GM12878 (cell line): Measurements from ENCODE around the gene CYP2A6. TPM values are rescaled to one million over a fixed set of nuclear protein-coding genes. Genes with fewer than 3 reads are reported as not detected.

Source experiments
- ATAC-seq: fragments of 200-7000 bp; cut with Tn5 transposase; 3 replicates; pipeline ENCODE4 v1.9.1; 2020; ENCODE audit warnings: mild to moderate bottlenecking, moderate library complexity
- BruUV-seq: library from RNA; stranded (reverse); fragments of 400-500 nt; replicated peaks from 2 replicates; lab custom pipeline; 2021; lab: Mats Ljungman, UMichigan
- CTCF ChIA-PET: fragments of 300-600 bp; sonication (Branson Sonifier 250); formaldehyde crosslinking; extraction: SDS; loops from one replicate; lab custom pipeline; 2021; ENCODE audit warnings: inconsistent platforms; lab: Yijun Ruan, JAX
- POLR2A ChIA-PET: fragments of 350-600 bp; formaldehyde crosslinking; extraction: SDS; loops from one replicate; lab custom pipeline; 2021; ENCODE audit warnings: inconsistent platforms; lab: Charles Lee
- RAD21 ChIA-PET: fragments of 300-600 bp; sonication (Branson Sonifier 250); formaldehyde crosslinking; loops from one replicate; lab custom pipeline; 2023; ENCODE audit warnings: antibody characterized with exemption; ENCODE audit not compliant: unreplicated experiment; lab: Charles Lee
- SMC1A ChIA-PET: fragments of 300-600 bp; sonication (Branson Sonifier 250); formaldehyde crosslinking; loops from one replicate; lab custom pipeline; 2023; ENCODE audit not compliant: unreplicated experiment, uncharacterized antibody; lab: Charles Lee
- DNase-seq: peaks from one replicate; pipeline ENCODE4 v3.0.0-alpha.2; 2011; ENCODE audit warnings: low read depth, low spot score
- FAIRE-seq: peaks from 3 replicates; lab custom pipeline; 2011; peaks lifted over from hg19 to GRCh38; lab: Jason Lieb, UNC
- H2AFZ ChIP-seq: 2 replicates; pipeline ENCODE4 v1.6.0; 2011; ENCODE audit warnings: low read depth, low read length, control low read depth; ENCODE audit not compliant: control insufficient read depth
- H3K27ac ChIP-seq: 2 replicates; pipeline ENCODE4 v1.5.1; 2011; ENCODE audit warnings: control low read depth; ENCODE audit not compliant: control insufficient read depth, insufficient read depth
- H3K27me3 ChIP-seq, 2 experiments: replicated peaks in 1 of 2; 2 replicates each; pipeline versions ENCODE4 v1.6.0 to v1.6.1; 2011; ENCODE audit warnings: low read length in 1 of 2; ENCODE audit not compliant: control insufficient read depth in 2 of 2, insufficient read depth in 2 of 2
- H3K36me3 ChIP-seq, 2 experiments: 2 replicates each; pipeline ENCODE4 v1.5.1; 2011; ENCODE audit warnings: low read length in 1 of 2; ENCODE audit not compliant: control insufficient read depth in 2 of 2, insufficient read depth in 2 of 2
- H3K4me1 ChIP-seq: 2 replicates; pipeline ENCODE4 v1.6.1; 2011; ENCODE audit warnings: mild to moderate bottlenecking, low read length, moderate library complexity, mixed read lengths; ENCODE audit not compliant: control insufficient read depth, insufficient read depth
- H3K4me2 ChIP-seq: 2 replicates; pipeline ENCODE4 v1.6.0; 2011; ENCODE audit warnings: control low read depth; ENCODE audit not compliant: control insufficient read depth, insufficient read depth
- H3K4me3 ChIP-seq: fragments of 200-600 bp; sonication (generic); 2 replicates; pipeline ENCODE4 v1.5.1; 2016
- H3K79me2 ChIP-seq: 2 replicates; pipeline ENCODE4 v1.6.0; 2011; ENCODE audit warnings: low read length; ENCODE audit not compliant: control insufficient read depth, insufficient read depth
- H3K9ac ChIP-seq: 2 replicates; pipeline ENCODE4 v1.8.0; 2011; ENCODE audit warnings: low read length, control low read depth, mixed read lengths; ENCODE audit not compliant: control insufficient read depth, insufficient read depth
- H3K9me3 ChIP-seq: replicated peaks from 3 replicates; pipeline ENCODE4 v1.5.1; 2011; ENCODE audit warnings: mild to moderate bottlenecking, low read length; ENCODE audit not compliant: control insufficient read depth, insufficient read depth
- H4K20me1 ChIP-seq: 2 replicates; pipeline ENCODE4 v1.6.0; 2011; ENCODE audit not compliant: control insufficient read depth, insufficient read depth
- MLLT1 ChIP-seq: fragments of 450-650 bp; IDR thresholded peaks from 2 replicates; pipeline ENCODE4 v1.6.1; 2016; ENCODE audit warnings: mild to moderate bottlenecking
- NR2C1 ChIP-seq: fragments of 450-650 bp; IDR thresholded peaks from 2 replicates; pipeline ENCODE4 v1.6.1; 2017; ENCODE audit warnings: antibody characterized with exemption, mild to moderate bottlenecking, moderate library complexity
- POLR2A ChIP-seq: IDR thresholded peaks from 2 replicates; pipeline ENCODE4 v1.6.1; 2011; ENCODE audit warnings: low read depth, mild to moderate bottlenecking, low read length
- POLR2AphosphoS5 ChIP-seq: IDR thresholded peaks from 2 replicates; pipeline ENCODE4 v1.6.1; 2011; ENCODE audit warnings: mild to moderate bottlenecking, low read length, inconsistent platforms
- WGBS: methylation state at CpG from one replicate; pipeline ENCODE4 v1.1.6; 2016; ENCODE audit warnings: low lambda C conversion rate; ENCODE audit not compliant: insufficient replicate concordance, insufficient coverage; ENCODE audit errors: missing lambda C conversion rate; 5-methylcytosine and 5-hydroxymethylcytosine counted together
- in situ Hi-C: fragments of 300-500 bp; cut with MboI; formaldehyde crosslinking; loops from 9 replicates; pipeline ENCODE4 v1.14.3; 2018; ENCODE audit warnings: mixed read lengths
- intact Hi-C: fragments of 100-400 bp; cut with micrococcal nuclease; formaldehyde crosslinking; loops from one replicate; pipeline ENCODE4 v1.14.2; 2022; ENCODE audit not compliant: unreplicated experiment
- polyA plus RNA-seq, 11 experiments: library from polyadenylated mRNA; depleted of rRNA in 4 of 11; unstranded in 6 of 11; stranded (reverse) in 5 of 11; fragments of >200 nt; fragmentation: Nextera tagmentation in 4 of 11; fragmentation: Illumina TruSeq in 1 of 11; extraction: Ambion mirVana in 4 of 11; extraction: Trizol in 1 of 11; gene quantifications; 1 replicate in 1 of 11; 2 replicates in 10 of 11; pipeline versions ENCODE4 v1.2.1 to v1.2.3, GENCODE V29; 2011 to 2016; ENCODE audit warnings: inconsistent platforms in 2 of 11, missing spikeins in 2 of 11, low read depth in 1 of 11
- total RNA-seq, 4 experiments: library from RNA; depleted of rRNA in 3 of 4; stranded (reverse); fragments of >200 nt in 3 of 4; fragmentation: Illumina TruSeq in 1 of 4; extraction: Trizol in 1 of 4; gene quantifications; 2 replicates each; pipeline versions ENCODE4 v1.2.1 to v1.2.3, GENCODE V29; 2013 to 2021

The CYP2A6 gene
- total and polyA plus RNA-seq, 10 of the 15 experiments (the other 5 are each of a cell fraction or from before 2014, with no cell fraction given): 0.97 TPM; not detected in 9

GRCh38 chr19:40809358-40810086, 40.7 kb downstream of the CYP2A6 start:
- Histone ChIP-seq H3K9me3 (no peaks in the 10 kb centered on the region), H4K20me1 (0 out of 2 replicates have a peak, but pooled peaks cover 3% of the 10 kb centered on the region), H3K4me1 (peaks cover 14% of the 10 kb centered on the region), H3K36me3 (peaks cover 7 to 18% of the 10 kb centered on the region in 2 experiments; a peak in 3 of 4 replicates), H3K4me3 (no peak overlapping the region), H3K27ac (no peak overlapping the region), H3K79me2 (peaks cover 12% of the 10 kb centered on the region), H3K4me2 (no peak overlapping the region), H3K27me3 (no peaks in the 10 kb centered on the region), H2AFZ (no peak overlapping the region), H3K9ac (no peak overlapping the region)
- ChIA-PET POLR2A (no interaction called here), SMC1A (interaction anchor here (1.6 kb wide), 1 partner anchor 11 kb away, joined by 6 read pairs; the partner anchor contains the start of gene EGLN2), RAD21 (no interaction called here), CTCF (interaction anchor here (5.9 kb wide), 1 partner anchor 147 kb away, joined by 51 read pairs; no protein-coding TSS in a partner anchor)
- FAIRE-seq (no peak), DNase-seq (no peak), ATAC-seq (no peak)
- in situ Hi-C loops: loop anchor here (5.0 kb wide), 1 partner anchor 323 kb away; no protein-coding TSS in a partner anchor
- intact Hi-C loops: no loop called here
- 98% methylated on average over 39 of the region's 39 CpGs for WGBS
- BruUV-seq: no TSS peak
- TF ChIP-seq POLR2AphosphoS5 (peak; percentile 14; the same call in 1 of the 2 replicates), MLLT1 (peak; percentile 62; the same call in 1 of the 2 replicates), NR2C1 (no peak), POLR2A (peak; percentile 72)
